Immature natural killer cell (primary cell): Measurements from ENCODE around the gene SLC34A2. TPM values are rescaled to one million over a fixed set of nuclear protein-coding genes. Genes with fewer than 3 reads are reported as not detected.
A peak's percentile ranks its signal among the peaks of the same experiment; 100 is the strongest.
"Not testable (repeated sequence)": the region's sequence is repeated elsewhere in the genome, so short reads cannot be mapped to it uniquely, and the experiment has no call there.

Source experiments
- DNase-seq, 3 donors: peaks; one replicate each; pipeline ENCODE4 v3.0.0; 2022; ENCODE audit warnings: mixed read lengths in 1 of 3
- H3K27ac Mint-ChIP-seq, 6 donors: one replicate each; pipeline ENCODE4 v1.8.0; 2020; ENCODE audit warnings: mixed read lengths in 6 of 6, mild to moderate bottlenecking in 5 of 6, inconsistent platforms in 4 of 6, moderate library complexity in 3 of 6
- H3K27me3 Mint-ChIP-seq, 3 donors: one replicate each; pipeline ENCODE4 v1.8.0; 2020 to 2021; ENCODE audit warnings: low read depth in 3 of 3, mild to moderate bottlenecking in 3 of 3, mixed read lengths in 3 of 3, moderate library complexity in 3 of 3, inconsistent platforms in 1 of 3
- H3K36me3 Mint-ChIP-seq, 3 donors: one replicate each; pipeline ENCODE4 v1.8.0; 2020; ENCODE audit warnings: mixed read lengths in 3 of 3, inconsistent platforms in 2 of 3, mild to moderate bottlenecking in 2 of 3
- H3K4me1 Mint-ChIP-seq, 2 donors: one replicate each; pipeline ENCODE4 v1.8.0; 2020; ENCODE audit warnings: inconsistent platforms in 2 of 2, mild to moderate bottlenecking in 2 of 2, mixed read lengths in 2 of 2, moderate library complexity in 1 of 2
- H3K4me3 Mint-ChIP-seq, 5 donors: one replicate each; pipeline ENCODE4 v1.8.0; 2020; ENCODE audit warnings: mild to moderate bottlenecking in 5 of 5, mixed read lengths in 5 of 5, inconsistent platforms in 3 of 5, moderate library complexity in 3 of 5
- H3K9me3 Mint-ChIP-seq, 6 donors: one replicate each; pipeline ENCODE4 v1.8.0; 2020; ENCODE audit warnings: mild to moderate bottlenecking in 6 of 6, mixed read lengths in 6 of 6, inconsistent platforms in 4 of 6, moderate library complexity in 3 of 6
- polyA plus RNA-seq, 3 donors: library from polyadenylated mRNA; unstranded; fragments of 300-500 nt; fragmentation: Illumina TruSeq; gene quantifications; one replicate each; pipeline ENCODE4 v1.2.3, GENCODE V29; 2021

The SLC34A2 gene
- polyA plus RNA-seq, result not detected

GRCh38 chr4:25654971-25655963 is at the start of gene SLC34A2:
Gene SLC34A2 (plus strand): TSS chr4:25655851. CDS start chr4:25662501, 6,650 bp downstream.
- Mint-ChIP-seq H3K9me3 (no peaks in the 10 kb centered on the region), H3K27me3 (peaks cover 7 to 14% (median 14%) of the 10 kb centered on the region in 3 donors), H3K27ac (no peak within 1 kb of the TSS), H3K36me3 (no peaks in the 10 kb centered on the region), H3K4me3 (no peak within 1 kb of the TSS), H3K4me1 (peaks cover 0 to 7% of the 10 kb centered on the region in 2 donors)
- DNase-seq, result no peak

- DNase-seq, result no peak
- no peak overlapping the region for H3K4me3 Mint-ChIP-seq
- H3K4me1 Mint-ChIP-seq, result no peaks in the 10 kb centered on the region
- H3K36me3 Mint-ChIP-seq, result no peaks in the 10 kb centered on the region
- peaks cover 0 to 3% (median 0%) of the 10 kb centered on the region in 3 donors for H3K27me3 Mint-ChIP-seq
- H3K27ac Mint-ChIP-seq, result no peak overlapping the region
- H3K9me3 Mint-ChIP-seq, result peaks cover 0 to 2% (median 0%) of the 10 kb centered on the region in 6 donors
These were observed 47.0 kb upstream of the SLC34A2 start for GRCh38 chr4:25608644-25609043.

GRCh38 chr4:25609976-25610375 is 45.7 kb upstream of the SLC34A2 start:
- peak overlapping the region in 1 of 6 donors; percentile 38 for H3K27ac Mint-ChIP-seq
- H3K36me3 Mint-ChIP-seq, result no peaks in the 10 kb centered on the region
- no peaks in the 10 kb centered on the region for H3K4me1 Mint-ChIP-seq
- H3K9me3 Mint-ChIP-seq, result peaks cover 0 to 2% (median 0%) of the 10 kb centered on the region in 6 donors
- DNase-seq, result no peak
- peaks cover 0 to 4% (median 0%) of the 10 kb centered on the region in 3 donors for H3K27me3 Mint-ChIP-seq
- no peak overlapping the region for H3K4me3 Mint-ChIP-seq

- not testable (repeated sequence) for DNase-seq, H3K27ac Mint-ChIP-seq, H3K27me3 Mint-ChIP-seq, H3K4me1 Mint-ChIP-seq, H3K36me3 Mint-ChIP-seq, H3K9me3 Mint-ChIP-seq
- peak overlapping the region in 1 of 5 donors; percentile 25 for H3K4me3 Mint-ChIP-seq
These were observed 42.0 kb upstream of the SLC34A2 start for GRCh38 chr4:25613613-25614012.

- H3K36me3 Mint-ChIP-seq, result no peaks in the 10 kb centered on the region
- H3K27me3 Mint-ChIP-seq, result peaks cover 0 to 8% (median 2%) of the 10 kb centered on the region in 3 donors
- no peaks in the 10 kb centered on the region for H3K4me1 Mint-ChIP-seq
- H3K27ac Mint-ChIP-seq, result no peak overlapping the region
- no peak for DNase-seq
- H3K9me3 Mint-ChIP-seq, result peaks cover 0 to 2% (median 0%) of the 10 kb centered on the region in 6 donors
- H3K4me3 Mint-ChIP-seq, result no peak overlapping the region
These were observed 40.8 kb upstream of the SLC34A2 start for GRCh38 chr4:25614807-25615206.

- H3K27ac Mint-ChIP-seq, result no peak overlapping the region
- no peak for DNase-seq
- H3K36me3 Mint-ChIP-seq, result no peaks in the 10 kb centered on the region
- no peaks in the 10 kb centered on the region for H3K9me3 Mint-ChIP-seq
- H3K27me3 Mint-ChIP-seq, result peaks cover 0 to 5% (median 2%) of the 10 kb centered on the region in 3 donors
- no peaks in the 10 kb centered on the region for H3K4me1 Mint-ChIP-seq
- no peak overlapping the region for H3K4me3 Mint-ChIP-seq
These were observed 34.4 kb upstream of the SLC34A2 start for GRCh38 chr4:25621027-25621930.

GRCh38 chr4:25624616-25625015 is 31.0 kb upstream of the SLC34A2 start:
- no peaks in the 10 kb centered on the region for H3K9me3 Mint-ChIP-seq
- no peak for DNase-seq

GRCh38 chr4:25628451-25628850 is 27.2 kb upstream of the SLC34A2 start:
- Mint-ChIP-seq H3K4me3 (no peak overlapping the region), H3K4me1 (no peaks in the 10 kb centered on the region), H3K27me3 (peaks cover 4 to 6% (median 5%) of the 10 kb centered on the region in 3 donors), H3K9me3 (no peaks in the 10 kb centered on the region), H3K27ac (no peak overlapping the region), H3K36me3 (no peaks in the 10 kb centered on the region)
- DNase-seq, result no peak

More at GRCh38 chr4:25624616-25625015, 31.0 kb upstream of the SLC34A2 start:
- Mint-ChIP-seq H3K4me3 (no peak overlapping the region), H3K27ac (no peak overlapping the region), H3K27me3 (peaks cover 2 to 5% (median 2%) of the 10 kb centered on the region in 3 donors), H3K4me1 (no peaks in the 10 kb centered on the region), H3K36me3 (no peaks in the 10 kb centered on the region)

GRCh38 chr4:25632135-25632534 is 23.5 kb upstream of the SLC34A2 start:
- H3K4me1 Mint-ChIP-seq, result no peaks in the 10 kb centered on the region
- DNase-seq, result no peak
- peaks cover 2 to 8% (median 3%) of the 10 kb centered on the region in 3 donors for H3K27me3 Mint-ChIP-seq

GRCh38 chr4:25633541-25633940 is 22.1 kb upstream of the SLC34A2 start:
- no peak overlapping the region for H3K4me3 Mint-ChIP-seq
- no peak for DNase-seq
- H3K36me3 Mint-ChIP-seq, result no peaks in the 10 kb centered on the region
- peaks cover 4 to 15% (median 6%) of the 10 kb centered on the region in 3 donors for H3K27me3 Mint-ChIP-seq
- H3K27ac Mint-ChIP-seq, result no peak overlapping the region
- peaks cover 10 to 13% of the 10 kb centered on the region in 2 donors for H3K4me1 Mint-ChIP-seq
- peaks cover 0 to 2% (median 0%) of the 10 kb centered on the region in 6 donors for H3K9me3 Mint-ChIP-seq

More at GRCh38 chr4:25632135-25632534, 23.5 kb upstream of the SLC34A2 start:
- H3K27ac Mint-ChIP-seq, result no peak overlapping the region
- H3K36me3 Mint-ChIP-seq, result no peaks in the 10 kb centered on the region
- H3K9me3 Mint-ChIP-seq, result no peaks in the 10 kb centered on the region
- H3K4me3 Mint-ChIP-seq, result no peak overlapping the region

GRCh38 chr4:25635501-25635900 is 20.1 kb upstream of the SLC34A2 start:
- no peak overlapping the region for H3K4me3 Mint-ChIP-seq
- no peaks in the 10 kb centered on the region for H3K36me3 Mint-ChIP-seq
- peaks cover 0 to 2% (median 0%) of the 10 kb centered on the region in 6 donors for H3K9me3 Mint-ChIP-seq
- DNase-seq, result no peak
- H3K4me1 Mint-ChIP-seq, result peaks cover 11 to 16% of the 10 kb centered on the region in 2 donors
- H3K27ac Mint-ChIP-seq, result no peak overlapping the region
- peaks cover 6 to 16% (median 7%) of the 10 kb centered on the region in 3 donors for H3K27me3 Mint-ChIP-seq

- Mint-ChIP-seq H3K36me3 (no peaks in the 10 kb centered on the region), H3K9me3 (peaks cover 0 to 2% (median 0%) of the 10 kb centered on the region in 6 donors), H3K27ac (peak overlapping the region in 3 of 6 donors; percentile 50 to 64 (median 57)), H3K27me3 (peaks cover 6 to 13% (median 8%) of the 10 kb centered on the region in 3 donors), H3K4me1 (peaks cover 11 to 16% of the 10 kb centered on the region in 2 donors), H3K4me3 (peak overlapping the region in 2 of 5 donors; percentile 33)
- DNase-seq, result no peak
These were observed 17.9 kb upstream of the SLC34A2 start for GRCh38 chr4:25637581-25638220.

- H3K4me3 Mint-ChIP-seq, result peak overlapping the region in 2 of 5 donors; percentile 33
- H3K27ac Mint-ChIP-seq, result peak overlapping the region in 3 of 6 donors; percentile 50 to 64 (median 57)
- peak in 2 of 3 donors; percentile 5 to 39 for DNase-seq
- peaks cover 0 to 2% (median 0%) of the 10 kb centered on the region in 6 donors for H3K9me3 Mint-ChIP-seq
- H3K36me3 Mint-ChIP-seq, result no peaks in the 10 kb centered on the region
- H3K27me3 Mint-ChIP-seq, result peaks cover 6 to 11% (median 8%) of the 10 kb centered on the region in 3 donors
- peaks cover 11 to 16% of the 10 kb centered on the region in 2 donors for H3K4me1 Mint-ChIP-seq
These were observed 17.4 kb upstream of the SLC34A2 start for GRCh38 chr4:25638221-25638601.
